K562 (cell line): Measurements from ENCODE around the gene PLPP1. TPM values are rescaled to one million over a fixed set of nuclear protein-coding genes. Genes with fewer than 3 reads are reported as not detected.

ENCODE experiments used
- ATAC-seq: fragments of 200-7000 bp; cut with Tn5 transposase; 3 replicates; pipeline ENCODE4 v1.9.1; 2020; ENCODE audit warnings: moderate library complexity
- BruUV-seq: library from RNA; stranded (reverse); fragments of 400-500 nt; replicated peaks from 2 replicates; lab custom pipeline; 2021; lab: Mats Ljungman, UMichigan
- CTCF ChIA-PET: fragments of 300-600 bp; formaldehyde crosslinking; extraction: SDS; loops from one replicate; lab custom pipeline; 2021; ENCODE audit warnings: low intra/inter-chr PET ratio; lab: Yijun Ruan, JAX
- POLR2A ChIA-PET: fragments of 300-600, 350-650 bp; sonication (Branson Sonifier 250); formaldehyde crosslinking; extraction: SDS; loops from one replicate; lab custom pipeline; 2021; ENCODE audit warnings: antibody characterized with exemption, inconsistent platforms; lab: Yijun Ruan, JAX
- DNase-seq, 4 experiments: peaks; one replicate each; pipeline versions ENCODE4 v3.0.0 to v3.0.0-alpha.2; 2011 to 2018; ENCODE audit warnings: low spot score in 3 of 4, mixed read lengths in 3 of 4; ENCODE audit errors: extremely low read depth in 1 of 4
- FAIRE-seq: peaks from 2 replicates; lab custom pipeline; 2011; peaks lifted over from hg19 to GRCh38; lab: Jason Lieb, UNC
- H2AFZ ChIP-seq: 2 replicates; pipeline ENCODE4 v1.6.0; 2011; ENCODE audit warnings: low read depth, low read length, control low read depth, inconsistent platforms
- H3K27ac ChIP-seq: fragments of 200-600 bp; 3 replicates; pipeline ENCODE4 v1.8.0; 2011; ENCODE audit warnings: low read depth, mild to moderate bottlenecking, control low read depth, inconsistent platforms, low read length, moderate library complexity, mixed read lengths; ENCODE audit errors: extremely low read depth
- H3K27me3 ChIP-seq, 2 experiments: fragments of 300-600 bp in 1 of 2; 2 replicates in 1 of 2; 3 replicates in 1 of 2; pipeline versions ENCODE4 v1.6.0 to v1.8.0; 2011; ENCODE audit warnings: inconsistent platforms in 2 of 2, low read length in 2 of 2, mild to moderate bottlenecking in 1 of 2, mixed read lengths in 1 of 2, moderate library complexity in 1 of 2; ENCODE audit not compliant: control insufficient read depth in 2 of 2, insufficient read depth in 2 of 2
- H3K36me3 ChIP-seq: fragments of 300-600 bp; 3 replicates; pipeline ENCODE4 v1.8.0; 2011; ENCODE audit warnings: mild to moderate bottlenecking, low read length, inconsistent platforms; ENCODE audit not compliant: control insufficient read depth, insufficient read depth
- H3K4me1 ChIP-seq, 2 experiments: fragments of 200-600 bp in 1 of 2; replicated peaks in 1 of 2; 2 replicates in 1 of 2; 3 replicates in 1 of 2; pipeline versions ENCODE4 v1.5.1 to v1.8.0; 2011; ENCODE audit warnings: inconsistent platforms in 2 of 2, low read length in 2 of 2, mild to moderate bottlenecking in 1 of 2, mixed read lengths in 1 of 2, moderate library complexity in 1 of 2; ENCODE audit not compliant: control insufficient read depth in 2 of 2, insufficient read depth in 2 of 2
- H3K4me2 ChIP-seq: 2 replicates; pipeline ENCODE4 v1.6.1; 2011; ENCODE audit warnings: low read length, control low read depth, inconsistent platforms, mixed read lengths; ENCODE audit not compliant: insufficient read depth
- H3K4me3 ChIP-seq: fragments of 200-600 bp; sonication (generic), shearing (Covaris generic); 2 replicates; pipeline ENCODE4 v1.5.1; 2016; ENCODE audit warnings: control low read depth, inconsistent platforms
- H3K79me2 ChIP-seq: fragments of 200-600 bp; 3 replicates; pipeline ENCODE4 v1.8.0; 2011; ENCODE audit warnings: low read length, inconsistent platforms; ENCODE audit not compliant: control insufficient read depth, insufficient read depth
- H3K9ac ChIP-seq, 2 experiments: 2 replicates each; pipeline versions ENCODE4 v1.6.0 to v1.6.1; 2011; ENCODE audit warnings: low read depth in 2 of 2, low read length in 2 of 2, control low read depth in 1 of 2, inconsistent platforms in 1 of 2, mild to moderate bottlenecking in 1 of 2, mixed read lengths in 1 of 2; ENCODE audit not compliant: insufficient read depth in 1 of 2
- H3K9me1 ChIP-seq: one replicate; pipeline ENCODE4 v1.6.0; 2011; ENCODE audit warnings: inconsistent platforms, mild to moderate bottlenecking, low read length, moderate library complexity; ENCODE audit not compliant: control insufficient read depth, insufficient read depth
- H3K9me3 ChIP-seq: replicated peaks from 2 replicates; pipeline ENCODE4 v1.5.1; 2011; ENCODE audit warnings: low read depth, low read length, inconsistent platforms; ENCODE audit not compliant: control insufficient read depth, insufficient read depth
- H4K20me1 ChIP-seq: replicated peaks from 2 replicates; pipeline ENCODE4 v1.6.1; 2011; ENCODE audit warnings: low read length, inconsistent platforms, mixed read lengths; ENCODE audit not compliant: control insufficient read depth, insufficient read depth
- ADNP ChIP-seq: fragments of 200-800 bp; sonication (Bioruptor generic); IDR thresholded peaks from 2 replicates; pipeline ENCODE4 v1.6.1; 2016; ENCODE audit warnings: missing genetic modification characterization, missing compliant biosample characterization
- BRF1 ChIP-seq: IDR thresholded peaks from 3 replicates; pipeline ENCODE4 v1.6.1; 2011; ENCODE audit warnings: borderline replicate concordance, mild to moderate bottlenecking; ENCODE audit not compliant: insufficient read length; ENCODE audit errors: extremely low read depth
- CBX3 ChIP-seq, 2 experiments: IDR thresholded peaks; 1 replicate in 1 of 2; 2 replicates in 1 of 2; pipeline ENCODE4 v1.6.1; 2012; ENCODE audit warnings: inconsistent platforms in 2 of 2, low read length in 2 of 2, borderline replicate concordance in 1 of 2, control low read depth in 1 of 2
- CEBPB ChIP-seq: fragments of 450-650 bp; IDR thresholded peaks from 2 replicates; pipeline ENCODE4 v1.6.1; 2016; ENCODE audit warnings: missing genetic modification characterization, missing compliant biosample characterization
- DACH1 ChIP-seq: fragments of 450-650 bp; IDR thresholded peaks from 2 replicates; pipeline ENCODE4 v1.6.1; 2018; ENCODE audit not compliant: partially characterized antibody
- HDAC2 ChIP-seq: fragments of 450-650 bp; IDR thresholded peaks from 2 replicates; pipeline ENCODE4 v1.6.1; 2016; ENCODE audit warnings: mild to moderate bottlenecking
- HMGN3 ChIP-seq: IDR thresholded peaks from 2 replicates; pipeline ENCODE4 v1.6.1; 2011; ENCODE audit warnings: borderline replicate concordance, low read depth, mild to moderate bottlenecking, mixed read lengths, low read length; ENCODE audit not compliant: insufficient read length; ENCODE audit errors: extremely low read depth
- KAT7 ChIP-seq: sonication (generic); formaldehyde crosslinking; IDR thresholded peaks from 2 replicates; pipeline ENCODE4 v1.8.0; 2022; ENCODE audit warnings: missing genetic modification reagents, mild to moderate bottlenecking, borderline replicate concordance
- KAT8 ChIP-seq: fragments of 450-650 bp; IDR thresholded peaks from 2 replicates; pipeline ENCODE4 v1.6.1; 2016; ENCODE audit warnings: low read depth, mild to moderate bottlenecking
- NCOA1 ChIP-seq: fragments of 450-650 bp; IDR thresholded peaks from 2 replicates; pipeline ENCODE4 v1.6.1; 2016; ENCODE audit warnings: low read depth
- RBM25 ChIP-seq: fragments of 200-400 bp; formaldehyde crosslinking; IDR thresholded peaks from 2 replicates; pipeline ENCODE4 v1.6.1; 2018; ENCODE audit warnings: low read length, low read depth, moderate library complexity; ENCODE audit not compliant: severe bottlenecking
- ZNF212 ChIP-seq: fragments of 450-650 bp; formaldehyde crosslinking; IDR thresholded peaks from 2 replicates; pipeline ENCODE4 v1.4.0; 2020; ENCODE audit warnings: mild to moderate bottlenecking
- ZNF354B ChIP-seq: fragments of 250-450 bp; sonication (Bioruptor Pico); IDR thresholded peaks from 2 replicates; pipeline ENCODE4 v1.4.0; 2020
- WGBS: fragments of 100-300 bp; shearing (Covaris generic); methylation state at CpG from one replicate; pipeline ENCODE4 v1.1.6; 2016; ENCODE audit warnings: low coverage, mixed read lengths; ENCODE audit not compliant: insufficient coverage; ENCODE audit errors: missing lambda C conversion rate; 5-methylcytosine and 5-hydroxymethylcytosine counted together
- in situ Hi-C: fragments of 300-500 bp; cut with MboI; formaldehyde crosslinking; loops from 4 replicates; pipeline ENCODE4 v1.15.0; 2018; ENCODE audit warnings: inconsistent platforms, mixed read lengths
- intact Hi-C: fragments of 100-400 bp; cut with micrococcal nuclease; formaldehyde crosslinking; loops from 2 replicates; pipeline ENCODE4 v1.14.2; 2022
- polyA plus RNA-seq, 8 experiments: library from polyadenylated mRNA; depleted of rRNA in 4 of 8; stranded (reverse) in 5 of 8; unstranded in 3 of 8; fragments of >200 nt; fragmentation: Nextera tagmentation in 2 of 8; fragmentation: Illumina TruSeq in 1 of 8; extraction: Ambion mirVana in 2 of 8; extraction: Trizol in 1 of 8; gene quantifications; 2 replicates each; pipeline versions ENCODE4 v1.2.1 to v1.2.3, GENCODE V29; 2011 to 2014; ENCODE audit warnings: inconsistent platforms in 1 of 8, missing spikeins in 1 of 8
- total RNA-seq, 7 experiments: library from RNA; depleted of rRNA in 6 of 7; stranded (reverse); fragments of >200 nt in 6 of 7; fragmentation: Illumina TruSeq in 2 of 7; extraction: Trizol in 2 of 7; gene quantifications; 2 replicates each; pipeline versions ENCODE4 v1.2.1 to v1.2.3, GENCODE V29; 2011 to 2021; ENCODE audit warnings: low replicate concordance in 1 of 7
- TF ChIP-seq, protein P1 (sequence below), 2 experiments: IDR thresholded peaks; 2 replicates each; pipeline ENCODE4 v1.6.1; 2011; ENCODE audit warnings: borderline replicate concordance in 1 of 2, control low read depth in 1 of 2, low read depth in 1 of 2, low read length in 1 of 2, mild to moderate bottlenecking in 1 of 2, mixed read lengths in 1 of 2, moderate library complexity in 1 of 2; ENCODE audit not compliant: insufficient read depth in 1 of 2, insufficient read length in 1 of 2, poor library complexity in 1 of 2, severe bottlenecking in 1 of 2; ENCODE audit errors: extremely low read depth in 1 of 2
- TF ChIP-seq, protein P2 (sequence below): fragments of 250-450 bp; sonication (Bioruptor Pico); IDR thresholded peaks from 2 replicates; pipeline ENCODE4 v1.8.0; 2021; ENCODE audit warnings: mild to moderate bottlenecking, moderate library complexity

Gene PLPP1
- total and polyA plus RNA-seq, 9 of the 15 experiments (the other 6 are each of a cell fraction or from before 2014, with no cell fraction given) = 0.04 to 0.24 (median 0.04) TPM; not detected in 6

DNA sequence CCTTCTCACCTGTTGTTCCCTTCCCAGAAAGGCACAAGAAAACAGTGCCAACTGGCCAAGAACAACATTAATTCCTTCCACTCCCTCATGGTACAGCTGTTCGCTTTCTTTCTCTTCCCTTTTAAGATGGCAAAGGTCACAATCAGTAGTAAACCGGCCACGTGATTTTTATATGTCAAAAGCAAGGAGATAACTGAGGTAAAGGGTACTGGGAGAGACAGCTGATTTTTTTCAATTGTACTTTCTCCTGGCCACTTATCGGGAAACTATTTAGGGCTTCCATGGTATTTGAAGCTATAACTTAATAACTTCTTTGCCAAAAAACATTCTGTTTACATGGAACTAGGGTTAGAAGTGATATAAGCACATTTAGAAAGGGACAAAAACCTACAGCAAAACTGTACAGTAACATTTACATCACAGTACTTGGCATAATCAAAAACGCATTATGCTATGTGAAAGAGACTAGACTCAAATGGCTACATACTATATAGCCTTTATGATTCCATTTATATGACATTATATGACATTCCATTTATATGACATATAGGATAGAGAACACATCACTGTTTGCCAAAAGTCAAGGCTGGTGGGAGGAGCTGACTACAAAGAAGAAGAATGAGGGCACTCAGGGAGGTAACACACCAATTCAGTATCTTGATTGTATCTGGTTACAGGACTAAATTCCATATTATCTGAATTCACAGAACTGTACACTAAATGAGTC is 24.8 kb downstream of the PLPP1 start:
- Histone ChIP-seq H3K79me2 (no peaks in the 10 kb centered on the region), H3K9me3 (no peaks in the 10 kb centered on the region), H3K27ac (no peak overlapping the region), H3K4me3 (no peak overlapping the region), H3K9me1 (no peaks in the 10 kb centered on the region), H3K36me3 (no peaks in the 10 kb centered on the region), H2AFZ (no peak overlapping the region), H3K9ac (no peak overlapping the region), H3K4me2 (no peak overlapping the region), H4K20me1 (no peaks in the 10 kb centered on the region), H3K4me1 (no peaks in the 10 kb centered on the region), H3K27me3 (no peaks in the 10 kb centered on the region; a peak in 2 of 5 replicates)
- no TSS peak for BruUV-seq
- POLR2A ChIA-PET = interaction anchor here (0.6 kb wide), 1 partner anchor 19 kb away, joined by 4 read pairs; no protein-coding TSS in a partner anchor
- intact Hi-C loops (no loop called here), in situ Hi-C loops (no loop called here)
- FAIRE-seq (no peak), ATAC-seq (no peak), DNase-seq (no peak)
- WGBS = 1% methylated on average over 5 of the region's 5 CpGs
- CTCF ChIA-PET = no interaction called here
- no peak for TF ChIP-seq DACH1
- TF ChIP-seq KAT8 = no peak
- TF ChIP-seq, protein P1, sequence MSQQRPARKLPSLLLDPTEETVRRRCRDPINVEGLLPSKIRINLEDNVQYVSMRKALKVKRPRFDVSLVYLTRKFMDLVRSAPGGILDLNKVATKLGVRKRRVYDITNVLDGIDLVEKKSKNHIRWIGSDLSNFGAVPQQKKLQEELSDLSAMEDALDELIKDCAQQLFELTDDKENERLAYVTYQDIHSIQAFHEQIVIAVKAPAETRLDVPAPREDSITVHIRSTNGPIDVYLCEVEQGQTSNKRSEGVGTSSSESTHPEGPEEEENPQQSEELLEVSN (IDR thresholded peaks at IDR 0.05; ENCODE audit: borderline replicate concordance in 1 of 2, extremely low read depth in 1 of 2, insufficient read depth in 1 of 2, insufficient read length in 1 of 2, low read depth in 1 of 2, low read length in 1 of 2, poor library complexity in 1 of 2, severe bottlenecking in 1 of 2) = no peak
- TF ChIP-seq ZNF212 (CRISPR knock-in tag) = no peak
- no peak for TF ChIP-seq HDAC2
- TF ChIP-seq CBX3 (IDR thresholded peaks at IDR 0.05; ENCODE audit: borderline replicate concordance in 1 of 2, low read length in 2 of 2) = no peak
- no peak for TF ChIP-seq BRF1
- no peak for TF ChIP-seq KAT7 (CRISPR knock-in tag)
- no peak for TF ChIP-seq NCOA1
- no peak for TF ChIP-seq CEBPB
- no peak for TF ChIP-seq ADNP (tag)
- no peak for TF ChIP-seq RBM25
- TF ChIP-seq, protein P2, sequence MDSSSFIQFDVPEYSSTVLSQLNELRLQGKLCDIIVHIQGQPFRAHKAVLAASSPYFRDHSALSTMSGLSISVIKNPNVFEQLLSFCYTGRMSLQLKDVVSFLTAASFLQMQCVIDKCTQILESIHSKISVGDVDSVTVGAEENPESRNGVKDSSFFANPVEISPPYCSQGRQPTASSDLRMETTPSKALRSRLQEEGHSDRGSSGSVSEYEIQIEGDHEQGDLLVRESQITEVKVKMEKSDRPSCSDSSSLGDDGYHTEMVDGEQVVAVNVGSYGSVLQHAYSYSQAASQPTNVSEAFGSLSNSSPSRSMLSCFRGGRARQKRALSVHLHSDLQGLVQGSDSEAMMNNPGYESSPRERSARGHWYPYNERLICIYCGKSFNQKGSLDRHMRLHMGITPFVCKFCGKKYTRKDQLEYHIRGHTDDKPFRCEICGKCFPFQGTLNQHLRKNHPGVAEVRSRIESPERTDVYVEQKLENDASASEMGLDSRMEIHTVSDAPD = no peak
- no peak for TF ChIP-seq HMGN3
- TF ChIP-seq ZNF354B = no peak
